Measurements from ENCODE around the gene ZSCAN31. TPM values are rescaled to one million over a fixed set of nuclear protein-coding genes. Genes with fewer than 3 reads are reported as not detected.

Gene ZSCAN31
- total RNA-seq, 3 donors from 2014 or later (not counting 1 experiment from before 2014, with no cell fraction given), result 0.65 to 2.2 (median 0.72) TPM

GRCh38 chr6:28357036-28357435 lies 21.1 kb upstream of the ZSCAN31 start:
- no peak overlapping the region for H3K4me3 ChIP-seq (ENCODE audit: low read length)
- no peak for ATAC-seq
- Mint-ChIP-seq H3K4me1 (peaks cover 11 to 23% of the 10 kb centered on the region in 2 donors), H3K9me3 (no peaks in the 10 kb centered on the region), H3K36me3 (no peaks in the 10 kb centered on the region), H3K4me3 (no peak overlapping the region), H3K27ac (peak overlapping the region in 1 of 2 donors; percentile 93), H3K27me3 (ENCODE audit: low read depth in 2 of 2) (no peaks in the 10 kb centered on the region)
- H3K9me3 ChIP-seq (ENCODE audit: control insufficient read depth, insufficient read depth, low read length), result no peaks in the 10 kb centered on the region
- no peak for DNase-seq
- no peak for TF ChIP-seq CTCF (IDR thresholded peaks at IDR 0.05)
- intact Hi-C loops (cut with micrococcal nuclease), result loop anchor here (2.0 to 10.0 kb wide), 4 partner anchors 90 to 462 kb away; partner anchors contain the start of genes ZNF165 and ZSCAN26
- no peaks in the 10 kb centered on the region for H3K27me3 ChIP-seq (ENCODE audit: control insufficient read depth, insufficient read depth, low read length)
- peaks cover 15% of the 10 kb centered on the region for H3K4me1 ChIP-seq (ENCODE audit: control insufficient read depth, insufficient read depth, low read length)
- no peak overlapping the region for H3K27ac ChIP-seq (ENCODE audit: low read length)
- H3K36me3 ChIP-seq (ENCODE audit: control insufficient read depth, insufficient read depth, low read length), result no peaks in the 10 kb centered on the region
- 76% methylated on average over 6 of the region's 6 CpGs for WGBS (ENCODE audit: insufficient coverage)

GRCh38 chr6:28356666-28357020 lies 20.7 kb upstream of the ZSCAN31 start:
- H3K4me3 Mint-ChIP-seq, result peak overlapping the region; percentile 45
- no peaks in the 10 kb centered on the region for H3K9me3 Mint-ChIP-seq
- H3K9me3 ChIP-seq (ENCODE audit: control insufficient read depth, insufficient read depth, low read length), result no peaks in the 10 kb centered on the region
- no peak overlapping the region for H3K4me3 ChIP-seq (ENCODE audit: low read length)
- intact Hi-C loops (cut with micrococcal nuclease), result loop anchor here (1.0 to 10.0 kb wide), 5 partner anchors 90 to 1194 kb away; partner anchors contain the start of genes ZNF165 and ZSCAN26
- WGBS (ENCODE audit: insufficient coverage), result 68% methylated on average over 6 of the region's 7 CpGs
- H3K4me1 ChIP-seq (ENCODE audit: control insufficient read depth, insufficient read depth, low read length), result peaks cover 15% of the 10 kb centered on the region
- peaks cover 14 to 23% of the 10 kb centered on the region in 2 donors for H3K4me1 Mint-ChIP-seq
- H3K27me3 Mint-ChIP-seq (ENCODE audit: low read depth in 2 of 2), result no peaks in the 10 kb centered on the region
- DNase-seq, result no peak
- peak overlapping the region; percentile 81 to 93 for H3K27ac Mint-ChIP-seq
- no peak for TF ChIP-seq CTCF (IDR thresholded peaks at IDR 0.05)
- no peaks in the 10 kb centered on the region for H3K36me3 Mint-ChIP-seq
- H3K27ac ChIP-seq (ENCODE audit: low read length), result no peak overlapping the region
- no peak for ATAC-seq
- no peaks in the 10 kb centered on the region for H3K36me3 ChIP-seq (ENCODE audit: control insufficient read depth, insufficient read depth, low read length)
- H3K27me3 ChIP-seq (ENCODE audit: control insufficient read depth, insufficient read depth, low read length), result no peaks in the 10 kb centered on the region

GRCh38 chr6:28355743-28356665 lies 20.1 kb upstream of the ZSCAN31 start:
- peak; percentile 91 for TF ChIP-seq CTCF (IDR thresholded peaks at IDR 0.05)
- Histone ChIP-seq H3K9me3 (ENCODE audit: control insufficient read depth, insufficient read depth, low read length) (no peaks in the 10 kb centered on the region), H3K36me3 (ENCODE audit: control insufficient read depth, insufficient read depth, low read length) (no peaks in the 10 kb centered on the region), H3K27ac (ENCODE audit: low read length) (peak overlapping the region; percentile 43), H3K27me3 (ENCODE audit: control insufficient read depth, insufficient read depth, low read length) (no peaks in the 10 kb centered on the region), H3K4me3 (ENCODE audit: low read length) (peak overlapping the region; percentile 64), H3K4me1 (ENCODE audit: control insufficient read depth, insufficient read depth, low read length) (peaks cover 18% of the 10 kb centered on the region)
- Mint-ChIP-seq H3K4me3 (peak overlapping the region; percentile 96), H3K36me3 (no peaks in the 10 kb centered on the region), H3K27me3 (ENCODE audit: low read depth in 2 of 2) (no peaks in the 10 kb centered on the region), H3K27ac (peak overlapping the region; percentile 81 to 93), H3K4me1 (peaks cover 20 to 23% of the 10 kb centered on the region in 2 donors), H3K9me3 (no peaks in the 10 kb centered on the region)
- 4% methylated on average over 19 of the region's 19 CpGs for WGBS (ENCODE audit: insufficient coverage)
- intact Hi-C loops (cut with micrococcal nuclease), result loop anchor here (1.0 to 10.0 kb wide), 5 partner anchors 89 to 1194 kb away; partner anchors contain the start of genes ZNF165 and ZSCAN26
- DNase-seq (peak; percentile 55 to 86), ATAC-seq (peak; percentile 91 to 96 (median 91))
